PC-9 (cell line): Measurements from ENCODE around the gene PLCL2.

ENCODE experiments used
- EZH2 ChIP-seq: fragments of 200-600 bp; sonication (generic); IDR thresholded peaks from 2 replicates; pipeline ENCODE4 v1.8.0; 2017; ENCODE audit warnings: antibody characterized with exemption, low read depth
- TF ChIP-seq, protein P1 (sequence below): fragments of 200-600 bp; sonication (generic); conservative IDR thresholded peaks from 2 replicates; pipeline ENCODE4 v1.6.1; 2017; ENCODE audit warnings: mixed run types, antibody characterized with exemption, mild to moderate bottlenecking, moderate library complexity

DNA sequence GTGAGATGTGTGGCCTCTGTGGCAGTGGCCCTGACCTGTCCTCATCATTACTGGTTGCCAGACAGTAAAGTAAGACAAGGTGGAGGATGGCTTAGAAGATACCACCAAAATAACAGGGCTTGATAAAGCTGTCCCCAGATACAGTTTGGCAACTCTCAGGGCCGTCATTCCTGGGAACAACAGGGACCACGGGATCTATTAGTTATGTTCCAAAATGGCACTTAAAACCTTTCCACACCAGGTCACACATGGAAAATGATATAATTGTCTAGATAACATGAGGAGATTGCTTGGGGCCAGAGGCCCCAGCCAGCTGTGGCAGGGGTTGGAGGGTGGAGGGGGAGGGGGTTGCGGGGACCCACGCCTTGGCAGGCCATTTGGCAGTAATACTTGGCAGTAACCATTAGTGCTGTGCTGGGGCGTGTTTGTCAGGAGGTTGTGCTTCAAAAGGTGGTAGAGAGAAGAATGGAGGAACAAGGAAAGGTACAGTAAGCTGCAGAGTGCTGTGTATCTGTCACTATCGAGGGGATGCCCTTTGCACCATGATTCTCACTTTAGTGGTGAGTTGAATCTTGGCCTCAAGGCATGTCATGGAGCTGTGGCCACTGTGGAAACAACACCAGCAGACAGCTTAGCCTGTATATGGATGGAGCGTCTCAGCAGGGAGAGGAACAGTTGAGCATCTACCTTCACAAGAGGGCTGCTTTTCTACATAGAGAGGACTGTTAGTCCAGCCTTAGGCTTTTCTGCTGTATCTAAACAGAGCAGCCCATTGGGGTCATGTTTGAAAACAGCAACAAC lies 14.0 kb downstream of the PLCL2 start:
- TF ChIP-seq, protein P1, sequence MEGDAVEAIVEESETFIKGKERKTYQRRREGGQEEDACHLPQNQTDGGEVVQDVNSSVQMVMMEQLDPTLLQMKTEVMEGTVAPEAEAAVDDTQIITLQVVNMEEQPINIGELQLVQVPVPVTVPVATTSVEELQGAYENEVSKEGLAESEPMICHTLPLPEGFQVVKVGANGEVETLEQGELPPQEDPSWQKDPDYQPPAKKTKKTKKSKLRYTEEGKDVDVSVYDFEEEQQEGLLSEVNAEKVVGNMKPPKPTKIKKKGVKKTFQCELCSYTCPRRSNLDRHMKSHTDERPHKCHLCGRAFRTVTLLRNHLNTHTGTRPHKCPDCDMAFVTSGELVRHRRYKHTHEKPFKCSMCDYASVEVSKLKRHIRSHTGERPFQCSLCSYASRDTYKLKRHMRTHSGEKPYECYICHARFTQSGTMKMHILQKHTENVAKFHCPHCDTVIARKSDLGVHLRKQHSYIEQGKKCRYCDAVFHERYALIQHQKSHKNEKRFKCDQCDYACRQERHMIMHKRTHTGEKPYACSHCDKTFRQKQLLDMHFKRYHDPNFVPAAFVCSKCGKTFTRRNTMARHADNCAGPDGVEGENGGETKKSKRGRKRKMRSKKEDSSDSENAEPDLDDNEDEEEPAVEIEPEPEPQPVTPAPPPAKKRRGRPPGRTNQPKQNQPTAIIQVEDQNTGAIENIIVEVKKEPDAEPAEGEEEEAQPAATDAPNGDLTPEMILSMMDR: no peak
- no peak for TF ChIP-seq EZH2
